GM12891 (cell line): Measurements from ENCODE around the gene IMP3.

Source experiments
- PAX5 ChIP-seq: IDR thresholded peaks from 2 replicates; pipeline ENCODE4 v1.6.1; 2011; ENCODE audit warnings: low read length, moderate library complexity, mild to moderate bottlenecking; ENCODE audit not compliant: insufficient read depth, severe bottlenecking
- POLR2A ChIP-seq: IDR thresholded peaks from 2 replicates; pipeline ENCODE4 v1.6.1; 2011; ENCODE audit warnings: low read depth, low read length, control low read depth
- POLR2AphosphoS5 ChIP-seq: IDR thresholded peaks from 2 replicates; pipeline ENCODE4 v1.6.1; 2011; ENCODE audit warnings: low read depth, low read length, control low read depth
- POU2F2 ChIP-seq: IDR thresholded peaks from 2 replicates; pipeline ENCODE4 v1.6.1; 2011; ENCODE audit warnings: low read depth, mild to moderate bottlenecking, control low read depth, low read length, moderate library complexity
- SPI1 ChIP-seq: IDR thresholded peaks from 2 replicates; pipeline ENCODE4 v1.6.1; 2011; ENCODE audit warnings: low read depth, low read length, control low read depth
- TAF1 ChIP-seq: IDR thresholded peaks from 2 replicates; pipeline ENCODE4 v1.6.1; 2011; ENCODE audit warnings: low read depth, low read length, control low read depth

GRCh38 chr15:75594276-75594675, 45.7 kb downstream of the IMP3 start:
- TF ChIP-seq POLR2A = no peak
- TF ChIP-seq PAX5 = no peak
- no peak for TF ChIP-seq SPI1
- TF ChIP-seq TAF1 = no peak
- TF ChIP-seq POLR2AphosphoS5 = no peak
- no peak for TF ChIP-seq POU2F2
